ENCODE data around the gene KRT36. TPM values are rescaled to one million over a fixed set of nuclear protein-coding genes. Genes with fewer than 3 reads are reported as not detected.
A peak's percentile ranks its signal among the peaks of the same experiment; 100 is the strongest.

Gene KRT36
- total RNA-seq, 2 donors from 2014 or later, result not detected

DNA sequence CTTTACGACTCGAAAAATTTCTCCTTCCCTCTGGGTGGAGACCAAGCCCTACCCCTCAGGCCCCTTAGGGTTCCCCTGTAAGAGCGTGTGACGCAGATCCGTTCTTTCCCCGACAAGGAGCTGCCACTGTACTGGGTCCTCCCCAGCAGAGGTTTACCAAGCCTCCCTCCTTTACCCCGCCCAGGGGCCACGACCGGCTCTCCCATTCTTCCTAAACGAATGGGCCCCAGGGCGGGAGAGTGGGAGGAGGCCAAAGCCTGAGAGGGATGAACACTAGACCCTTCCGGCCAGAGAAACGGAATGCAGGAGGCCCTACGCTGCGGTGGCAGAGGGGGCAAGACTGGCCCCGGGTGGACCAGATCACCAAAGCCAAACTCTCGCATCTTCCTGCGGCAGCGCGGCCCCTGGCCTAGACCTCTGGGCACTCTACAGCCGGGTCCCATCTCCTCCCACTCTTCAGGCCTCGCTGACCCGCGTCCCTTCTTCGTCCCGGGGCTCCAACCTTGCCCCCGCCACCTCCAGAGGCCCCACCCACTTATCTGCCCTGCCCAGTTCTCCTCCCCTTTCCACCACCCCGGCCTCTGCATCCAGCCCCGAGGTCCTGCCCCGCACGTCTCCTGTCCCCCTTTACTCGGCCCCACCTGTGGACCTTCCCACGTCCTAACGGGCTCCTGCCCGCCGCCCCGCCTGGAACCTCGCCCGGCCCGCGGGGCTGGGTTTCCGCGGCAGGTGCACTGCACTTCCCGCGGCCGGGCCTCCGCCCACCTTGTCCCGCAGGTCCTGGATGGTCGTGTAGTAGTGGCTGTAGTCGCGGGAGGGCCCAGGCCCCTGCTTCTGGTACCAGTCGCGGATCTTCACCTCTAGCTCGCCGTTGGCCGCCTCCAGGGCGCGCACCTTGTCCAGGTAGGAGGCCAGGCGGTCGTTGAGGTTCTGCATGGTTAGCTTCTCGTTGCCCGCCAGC lies 37.6 kb upstream of the KRT36 start:
- H3K27ac ChIP-seq, result peak overlapping the region in 1 of 2 donors; percentile 7
- TF ChIP-seq, protein P1, sequence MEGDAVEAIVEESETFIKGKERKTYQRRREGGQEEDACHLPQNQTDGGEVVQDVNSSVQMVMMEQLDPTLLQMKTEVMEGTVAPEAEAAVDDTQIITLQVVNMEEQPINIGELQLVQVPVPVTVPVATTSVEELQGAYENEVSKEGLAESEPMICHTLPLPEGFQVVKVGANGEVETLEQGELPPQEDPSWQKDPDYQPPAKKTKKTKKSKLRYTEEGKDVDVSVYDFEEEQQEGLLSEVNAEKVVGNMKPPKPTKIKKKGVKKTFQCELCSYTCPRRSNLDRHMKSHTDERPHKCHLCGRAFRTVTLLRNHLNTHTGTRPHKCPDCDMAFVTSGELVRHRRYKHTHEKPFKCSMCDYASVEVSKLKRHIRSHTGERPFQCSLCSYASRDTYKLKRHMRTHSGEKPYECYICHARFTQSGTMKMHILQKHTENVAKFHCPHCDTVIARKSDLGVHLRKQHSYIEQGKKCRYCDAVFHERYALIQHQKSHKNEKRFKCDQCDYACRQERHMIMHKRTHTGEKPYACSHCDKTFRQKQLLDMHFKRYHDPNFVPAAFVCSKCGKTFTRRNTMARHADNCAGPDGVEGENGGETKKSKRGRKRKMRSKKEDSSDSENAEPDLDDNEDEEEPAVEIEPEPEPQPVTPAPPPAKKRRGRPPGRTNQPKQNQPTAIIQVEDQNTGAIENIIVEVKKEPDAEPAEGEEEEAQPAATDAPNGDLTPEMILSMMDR (IDR thresholded peaks at IDR 0.05), result no peak

DNA sequence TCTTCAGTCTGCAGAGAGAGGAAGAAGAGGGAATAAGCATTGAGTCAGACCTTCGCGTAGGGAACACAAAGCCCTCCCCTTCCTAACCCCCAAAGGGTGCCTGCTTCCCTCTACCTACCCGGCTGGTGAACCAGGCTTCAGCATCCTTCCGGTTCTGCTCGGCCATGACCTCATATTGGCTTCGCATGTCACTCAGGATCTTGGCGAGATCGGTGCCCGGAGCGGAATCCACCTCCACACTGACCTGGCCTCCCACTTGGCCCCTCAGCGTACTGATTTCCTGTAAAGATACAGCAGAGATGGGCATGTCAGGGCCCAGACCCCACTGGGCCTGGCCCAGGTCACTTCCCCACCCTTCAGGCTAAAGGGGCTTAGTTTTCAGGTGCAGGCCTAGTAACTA lies 34.6 kb upstream of the KRT36 start:
- H3K27ac ChIP-seq, result no peak overlapping the region
- no peaks in the 10 kb centered on the region for H3K36me3 ChIP-seq
- no peak overlapping the region for H3K4me3 ChIP-seq
- ATAC-seq (ENCODE audit: insufficient number of reproducible peaks, low FRiP score, low read depth) (no peak), DNase-seq (ENCODE audit: low spot score) (no peak)
- H3K4me1 ChIP-seq (ENCODE audit: control insufficient read depth in 1 of 2, low read depth in 2 of 2), result peaks cover 7 to 16% of the 10 kb centered on the region in 2 donors
- TF ChIP-seq, protein P1 (IDR thresholded peaks at IDR 0.05), result no peak
- no peaks in the 10 kb centered on the region for H3K27me3 ChIP-seq (replicated peaks; ENCODE audit: insufficient read depth)
- no peaks in the 10 kb centered on the region for H3K9me3 ChIP-seq

More for the DNA sequence above, 37.6 kb upstream of the KRT36 start:
- Histone ChIP-seq H3K9me3 (no peaks in the 10 kb centered on the region), H3K36me3 (no peaks in the 10 kb centered on the region), H3K4me3 (peak overlapping the region; percentile 59), H3K27me3 (replicated peaks; ENCODE audit: insufficient read depth) (no peaks in the 10 kb centered on the region), H3K4me1 (ENCODE audit: control insufficient read depth in 1 of 2, low read depth in 2 of 2) (peaks cover 14 to 35% of the 10 kb centered on the region in 2 donors)
- no peak for ATAC-seq (ENCODE audit: insufficient number of reproducible peaks, low FRiP score, low read depth)
- DNase-seq (ENCODE audit: low spot score), result no peak

DNA sequence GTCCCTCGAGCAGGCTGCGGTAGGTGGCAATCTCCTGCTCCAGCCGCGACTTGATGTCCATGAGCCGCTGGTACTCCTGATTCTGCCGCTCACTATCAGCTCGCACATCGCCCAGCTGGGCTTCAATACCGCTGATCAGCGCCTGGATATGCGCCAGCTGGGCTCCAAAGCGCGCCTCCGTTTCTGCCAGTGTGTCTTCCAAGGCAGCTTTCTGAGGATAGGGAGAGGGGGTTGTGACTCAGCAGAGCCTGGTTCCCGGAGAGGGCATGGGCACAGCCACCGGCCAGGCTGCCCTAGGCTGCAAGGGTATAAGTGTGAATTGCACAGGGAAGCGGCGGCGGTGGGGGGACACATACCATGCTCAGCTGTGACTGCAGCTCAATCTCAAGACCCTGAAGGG lies 34.1 kb upstream of the KRT36 start:
- ATAC-seq (ENCODE audit: insufficient number of reproducible peaks, low FRiP score, low read depth), result no peak
- no peak overlapping the region for H3K4me3 ChIP-seq
- H3K4me1 ChIP-seq (ENCODE audit: control insufficient read depth in 1 of 2, low read depth in 2 of 2), result peaks cover 7 to 12% of the 10 kb centered on the region in 2 donors
- no peak for DNase-seq (ENCODE audit: low spot score)
- H3K9me3 ChIP-seq, result no peaks in the 10 kb centered on the region
- H3K36me3 ChIP-seq, result no peaks in the 10 kb centered on the region
- TF ChIP-seq, protein P1 (IDR thresholded peaks at IDR 0.05), result no peak
- no peaks in the 10 kb centered on the region for H3K27me3 ChIP-seq (replicated peaks; ENCODE audit: insufficient read depth)
- H3K27ac ChIP-seq, result no peak overlapping the region

DNA sequence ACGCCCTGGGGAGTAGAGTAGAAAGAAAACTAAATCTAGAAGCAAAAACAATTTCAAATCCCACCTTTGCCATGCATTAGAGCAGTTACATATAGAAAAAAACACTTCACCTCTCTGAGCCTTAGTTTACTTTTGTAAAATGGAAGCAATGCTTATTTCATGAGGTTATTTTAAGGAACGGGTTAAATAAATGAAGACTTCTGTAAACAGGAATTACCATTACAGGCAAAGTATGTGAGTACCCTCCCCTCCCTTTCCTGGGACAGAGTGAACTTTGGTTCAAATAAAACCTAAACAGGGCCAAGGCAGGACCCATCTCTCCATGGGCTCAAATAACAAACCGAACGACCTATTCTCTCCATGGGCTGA lies 33.5 kb upstream of the KRT36 start:
- no peaks in the 10 kb centered on the region for H3K27me3 ChIP-seq (replicated peaks; ENCODE audit: insufficient read depth)

More for the DNA sequence above, 33.5 kb upstream of the KRT36 start:
- H3K4me3 ChIP-seq, result no peak overlapping the region
- no peaks in the 10 kb centered on the region for H3K36me3 ChIP-seq
- TF ChIP-seq, protein P1 (IDR thresholded peaks at IDR 0.05), result no peak
- no peak for ATAC-seq (ENCODE audit: insufficient number of reproducible peaks, low FRiP score, low read depth)
- DNase-seq (ENCODE audit: low spot score), result no peak
- H3K4me1 ChIP-seq (ENCODE audit: control insufficient read depth in 1 of 2, low read depth in 2 of 2), result peaks cover 7 to 8% of the 10 kb centered on the region in 2 donors
- H3K9me3 ChIP-seq, result no peaks in the 10 kb centered on the region
- H3K27ac ChIP-seq, result no peak overlapping the region

All from thoracic aorta (tissue), 2 donors.